ENCODE results near the gene CSH2.
"Not testable (repeated sequence)": the region's sequence is repeated elsewhere in the genome, so short reads cannot be mapped to it uniquely, and the experiment has no call there.

The CSH2 gene

GRCh38 chr17:63896524-63897354 is 23.3 kb upstream of the CSH2 start, which contains the start of gene CSH1:
CSH1 (minus strand) TSS chr17:63896574; CDS start chr17:63896511, 63 bp downstream.
- DNase-seq: not testable (repeated sequence)

GRCh38 chr17:63894821-63895220 is 21.3 kb upstream of the CSH2 start:
- not testable (repeated sequence) for DNase-seq

- DNase-seq: not testable (repeated sequence)
These were observed 20.5 kb upstream of the CSH2 start for GRCh38 chr17:63894021-63894420.

- not testable (repeated sequence) for DNase-seq
These were observed 19.0 kb upstream of the CSH2 start for GRCh38 chr17:63892316-63893037.

GRCh38 chr17:63889026-63889848 is 15.8 kb upstream of the CSH2 start:
- DNase-seq: not testable (repeated sequence)

- DNase-seq: not testable (repeated sequence)
These were observed 11.6 kb upstream of the CSH2 start for GRCh38 chr17:63885119-63885518.

GRCh38 chr17:63882626-63883126 is 9.2 kb upstream of the CSH2 start:
- not testable (repeated sequence) for DNase-seq

- peak; percentile 63 for DNase-seq
These were observed 8.6 kb upstream of the CSH2 start, which contains the start of gene GH2 for GRCh38 chr17:63881935-63882601. GH2 (minus strand) TSS chr17:63881944; CDS start chr17:63881801, 143 bp downstream.

- DNase-seq: not testable (repeated sequence)
These were observed 7.9 kb upstream of the CSH2 start for GRCh38 chr17:63881337-63881736.

GRCh38 chr17:63880706-63881105 is 7.2 kb upstream of the CSH2 start:
- no peak for DNase-seq

GRCh38 chr17:63878413-63878812 is 4.9 kb upstream of the CSH2 start:
- not testable (repeated sequence) for DNase-seq

- not testable (repeated sequence) for DNase-seq
These were observed 1.2 kb upstream of the CSH2 start for GRCh38 chr17:63874693-63875092.

GRCh38 chr17:63874061-63874626 is 667 bp upstream of the CSH2 start:
- not testable (repeated sequence) for DNase-seq

GRCh38 chr17:63871646-63872365 is 1.7 kb downstream of the CSH2 start:
- DNase-seq: not testable (repeated sequence)

GRCh38 chr17:63870292-63870665 is 3.2 kb downstream of the CSH2 start:
- not testable (repeated sequence) for DNase-seq

GRCh38 chr17:63869491-63870291 is 3.8 kb downstream of the CSH2 start:
- DNase-seq: not testable (repeated sequence)

GRCh38 chr17:63866625-63867024 is 6.9 kb downstream of the CSH2 start:
- DNase-seq: not testable (repeated sequence)

GRCh38 chr17:63859257-63859656 is 14.2 kb downstream of the CSH2 start:
- no peak for DNase-seq

- not testable (repeated sequence) for DNase-seq
These were observed 17.1 kb downstream of the CSH2 start for GRCh38 chr17:63856425-63856824.

GRCh38 chr17:63855185-63855584 is 18.3 kb downstream of the CSH2 start:
- no peak for DNase-seq

Measured in activated CD4-positive, CD25-positive, alpha-beta regulatory T cell treated with anti-CD3 and anti-CD28 coated beads, Interleukin-2, amount 50 U/mL, for 72 hours (primary cell).